Naive B cell (primary cell): Measurements from ENCODE around the gene TOP3B. TPM values are rescaled to one million over a fixed set of nuclear protein-coding genes. Genes with fewer than 3 reads are reported as not detected.
"Not testable (repeated sequence)": the region's sequence is repeated elsewhere in the genome, so short reads cannot be mapped to it uniquely, and the experiment has no call there.

Experiments
- ATAC-seq, 2 donors: fragments of 150-1000 bp; cut with Tn5 transposase; 2 replicates each; pipeline ENCODE4 v1.10.0; 2021; ENCODE audit warnings: low read depth in 2 of 2, mild to moderate bottlenecking in 2 of 2, moderate library complexity in 2 of 2
- DNase-seq: peaks from one replicate; pipeline ENCODE4 v3.0.0; 2022
- H3K27ac Mint-ChIP-seq, 6 donors: one replicate each; pipeline ENCODE4 v1.8.0; 2020 to 2022; ENCODE audit warnings: mild to moderate bottlenecking in 6 of 6, mixed read lengths in 6 of 6, moderate library complexity in 5 of 6, inconsistent platforms in 2 of 6
- H3K27me3 Mint-ChIP-seq, 3 donors: one replicate each; pipeline ENCODE4 v1.8.0; 2021 to 2022; ENCODE audit warnings: mixed read lengths in 3 of 3, mild to moderate bottlenecking in 1 of 3
- H3K36me3 Mint-ChIP-seq, 2 donors: one replicate each; pipeline ENCODE4 v1.8.0; 2020 to 2022; ENCODE audit warnings: mixed read lengths in 2 of 2, inconsistent platforms in 1 of 2, mild to moderate bottlenecking in 1 of 2
- H3K4me1 Mint-ChIP-seq, 3 donors: one replicate each; pipeline ENCODE4 v1.8.0; 2020 to 2022; ENCODE audit warnings: mixed read lengths in 3 of 3, inconsistent platforms in 1 of 3, mild to moderate bottlenecking in 1 of 3, moderate library complexity in 1 of 3
- H3K4me3 Mint-ChIP-seq, 8 donors: one replicate each; pipeline ENCODE4 v1.8.0; 2020 to 2022; ENCODE audit warnings: mild to moderate bottlenecking in 8 of 8, mixed read lengths in 8 of 8, moderate library complexity in 8 of 8, inconsistent platforms in 2 of 8
- H3K9me3 Mint-ChIP-seq, 7 donors: one replicate each; pipeline ENCODE4 v1.8.0; 2020 to 2022; ENCODE audit warnings: mixed read lengths in 7 of 7, mild to moderate bottlenecking in 5 of 7, inconsistent platforms in 2 of 7, moderate library complexity in 1 of 7
- polyA plus RNA-seq, 6 donors: library from polyadenylated mRNA; unstranded; fragments of 300-500 nt; fragmentation: Illumina TruSeq; gene quantifications; one replicate each; pipeline ENCODE4 v1.2.3, GENCODE V29; 2021; ENCODE audit warnings: low read depth in 6 of 6

TOP3B gene
- polyA plus RNA-seq, 6 donors from 2014 or later: 10.4 to 27.8 (median 15.9) TPM

- Mint-ChIP-seq H3K4me1 (peaks cover 24 to 34% (median 30%) of the 10 kb centered on the region in 3 donors), H3K4me3 (peak overlapping the region in 1 of 8 donors; percentile 19), H3K9me3 (no peaks in the 10 kb centered on the region), H3K27ac (no peak overlapping the region), H3K27me3 (no peaks in the 10 kb centered on the region), H3K36me3 (peaks cover 0 to 9% of the 10 kb centered on the region in 2 donors)
- DNase-seq (no peak), ATAC-seq (no peak)
Observed at GRCh38 chr22:21948390-21948789, 34.2 kb downstream of the TOP3B start.

GRCh38 chr22:21947040-21948014 is 35.3 kb downstream of the TOP3B start:
- peak overlapping the region in 2 of 6 donors; percentile 82 to 94 for H3K27ac Mint-ChIP-seq
- peak overlapping the region in 1 of 8 donors; percentile 17 for H3K4me3 Mint-ChIP-seq
- H3K9me3 Mint-ChIP-seq: no peaks in the 10 kb centered on the region
- peaks cover 0 to 9% of the 10 kb centered on the region in 2 donors for H3K36me3 Mint-ChIP-seq
- ATAC-seq (no peak), DNase-seq (no peak)
- H3K27me3 Mint-ChIP-seq: no peaks in the 10 kb centered on the region
- peaks cover 27 to 43% (median 32%) of the 10 kb centered on the region in 3 donors for H3K4me1 Mint-ChIP-seq

GRCh38 chr22:21946262-21946925 is 36.2 kb downstream of the TOP3B start:
- H3K27me3 Mint-ChIP-seq: no peaks in the 10 kb centered on the region
- peaks cover 28 to 42% (median 28%) of the 10 kb centered on the region in 3 donors for H3K4me1 Mint-ChIP-seq
- no peak overlapping the region for H3K4me3 Mint-ChIP-seq
- peaks cover 0 to 9% of the 10 kb centered on the region in 2 donors for H3K36me3 Mint-ChIP-seq
- ATAC-seq (no peak), DNase-seq (no peak)
- peak overlapping the region in 1 of 6 donors; percentile 84 for H3K27ac Mint-ChIP-seq
- H3K9me3 Mint-ChIP-seq: no peaks in the 10 kb centered on the region

- Mint-ChIP-seq H3K9me3 (no peaks in the 10 kb centered on the region), H3K4me3 (peak overlapping the region in 1 of 8 donors; percentile 33), H3K36me3 (peaks cover 0 to 9% of the 10 kb centered on the region in 2 donors), H3K27me3 (no peaks in the 10 kb centered on the region), H3K27ac (peak overlapping the region in 1 of 6 donors; percentile 84), H3K4me1 (peaks cover 28 to 46% (median 31%) of the 10 kb centered on the region in 3 donors)
- DNase-seq (no peak), ATAC-seq (no peak)
Observed at GRCh38 chr22:21945453-21946261, 36.9 kb downstream of the TOP3B start.

GRCh38 chr22:21944871-21945270 is 37.7 kb downstream of the TOP3B start:
- H3K27me3 Mint-ChIP-seq: no peaks in the 10 kb centered on the region
- H3K4me1 Mint-ChIP-seq: peaks cover 29 to 45% (median 35%) of the 10 kb centered on the region in 3 donors
- ATAC-seq (no peak), DNase-seq (no peak)
- H3K27ac Mint-ChIP-seq: no peak overlapping the region
- no peaks in the 10 kb centered on the region for H3K9me3 Mint-ChIP-seq
- H3K36me3 Mint-ChIP-seq: peaks cover 0 to 9% of the 10 kb centered on the region in 2 donors
- peak overlapping the region in 1 of 8 donors; percentile 33 for H3K4me3 Mint-ChIP-seq

GRCh38 chr22:21943571-21944448 is 38.8 kb downstream of the TOP3B start:
- no peak for DNase-seq
- Mint-ChIP-seq H3K4me3 (peak overlapping the region in 2 of 8 donors; percentile 37 to 47), H3K27me3 (no peaks in the 10 kb centered on the region), H3K27ac (peak overlapping the region in 1 of 6 donors; percentile 20), H3K4me1 (peaks cover 32 to 55% (median 44%) of the 10 kb centered on the region in 3 donors), H3K36me3 (peaks cover 0 to 9% of the 10 kb centered on the region in 2 donors), H3K9me3 (no peaks in the 10 kb centered on the region)
- no peak for ATAC-seq

- Mint-ChIP-seq H3K27ac (peak overlapping the region in 3 of 6 donors; percentile 20 to 74 (median 22)), H3K27me3 (no peaks in the 10 kb centered on the region), H3K36me3 (peaks cover 0 to 9% of the 10 kb centered on the region in 2 donors), H3K4me1 (peaks cover 38 to 61% (median 53%) of the 10 kb centered on the region in 3 donors), H3K4me3 (peak overlapping the region in 1 of 8 donors; percentile 79), H3K9me3 (no peaks in the 10 kb centered on the region)
- ATAC-seq: no peak
- no peak for DNase-seq
Observed at GRCh38 chr22:21942407-21943343, 39.9 kb downstream of the TOP3B start.

GRCh38 chr22:21941921-21942320 is 40.7 kb downstream of the TOP3B start:
- ATAC-seq (no peak), DNase-seq (no peak)
- Mint-ChIP-seq H3K36me3 (peaks cover 0 to 9% of the 10 kb centered on the region in 2 donors), H3K4me1 (peaks cover 42 to 63% (median 58%) of the 10 kb centered on the region in 3 donors), H3K27ac (peak overlapping the region in 2 of 6 donors; percentile 18 to 22), H3K27me3 (no peaks in the 10 kb centered on the region), H3K4me3 (peak overlapping the region in 1 of 8 donors; percentile 15), H3K9me3 (no peaks in the 10 kb centered on the region)

- Mint-ChIP-seq H3K27ac (peak overlapping the region in 2 of 6 donors; percentile 76 to 87), H3K36me3 (peaks cover 0 to 9% of the 10 kb centered on the region in 2 donors), H3K4me3 (no peak overlapping the region), H3K9me3 (no peaks in the 10 kb centered on the region), H3K27me3 (no peaks in the 10 kb centered on the region), H3K4me1 (peaks cover 48 to 72% (median 66%) of the 10 kb centered on the region in 3 donors)
- DNase-seq (no peak), ATAC-seq (no peak)
Observed at GRCh38 chr22:21940521-21940920, 42.1 kb downstream of the TOP3B start.

- ATAC-seq, H3K27me3 Mint-ChIP-seq, H3K9me3 Mint-ChIP-seq, DNase-seq, H3K36me3 Mint-ChIP-seq: not testable (repeated sequence)
- H3K4me1 Mint-ChIP-seq: peaks cover 45 to 78% (median 66%) of the 10 kb centered on the region in 3 donors
- peak overlapping the region in 3 of 6 donors; percentile 73 to 92 (median 76) for H3K27ac Mint-ChIP-seq
- peak overlapping the region in 3 of 8 donors; percentile 59 to 72 (median 63) for H3K4me3 Mint-ChIP-seq
Observed at GRCh38 chr22:21939935-21940334, 42.7 kb downstream of the TOP3B start.

GRCh38 chr22:21939461-21939913 is 43.1 kb downstream of the TOP3B start:
- peak overlapping the region; percentile 47 to 90 (median 69) for H3K4me3 Mint-ChIP-seq
- peak overlapping the region; percentile 18 to 92 (median 80) for H3K27ac Mint-ChIP-seq
- ATAC-seq (peak in 1 of 2 donors; percentile 10), DNase-seq (no peak)
- H3K27me3 Mint-ChIP-seq: no peaks in the 10 kb centered on the region
- no peaks in the 10 kb centered on the region for H3K36me3 Mint-ChIP-seq
- H3K4me1 Mint-ChIP-seq: peaks cover 43 to 78% (median 66%) of the 10 kb centered on the region in 3 donors
- no peaks in the 10 kb centered on the region for H3K9me3 Mint-ChIP-seq
